ENCODE results near the gene ZFHX3.

DNA sequence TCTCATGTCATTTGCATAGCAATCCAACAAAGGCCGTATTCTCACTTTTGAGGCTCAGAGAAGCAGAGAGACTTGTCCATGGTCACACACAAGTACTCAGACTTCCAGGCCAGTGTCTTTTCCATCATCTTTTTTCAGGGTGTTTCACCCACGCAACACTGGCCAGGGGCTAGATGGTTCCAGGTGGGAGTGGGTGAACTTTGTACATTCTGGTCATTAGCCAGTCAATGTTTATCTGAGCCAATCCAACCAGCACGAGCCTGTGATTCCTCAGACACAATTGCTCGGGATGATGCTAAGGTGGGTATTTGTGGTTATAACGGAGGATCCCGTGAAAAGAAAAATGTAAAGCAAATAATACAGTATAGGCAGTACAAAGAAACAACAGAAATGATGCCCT lies 56.3 kb downstream of the ZFHX3 start:
- TF ChIP-seq, protein P1, sequence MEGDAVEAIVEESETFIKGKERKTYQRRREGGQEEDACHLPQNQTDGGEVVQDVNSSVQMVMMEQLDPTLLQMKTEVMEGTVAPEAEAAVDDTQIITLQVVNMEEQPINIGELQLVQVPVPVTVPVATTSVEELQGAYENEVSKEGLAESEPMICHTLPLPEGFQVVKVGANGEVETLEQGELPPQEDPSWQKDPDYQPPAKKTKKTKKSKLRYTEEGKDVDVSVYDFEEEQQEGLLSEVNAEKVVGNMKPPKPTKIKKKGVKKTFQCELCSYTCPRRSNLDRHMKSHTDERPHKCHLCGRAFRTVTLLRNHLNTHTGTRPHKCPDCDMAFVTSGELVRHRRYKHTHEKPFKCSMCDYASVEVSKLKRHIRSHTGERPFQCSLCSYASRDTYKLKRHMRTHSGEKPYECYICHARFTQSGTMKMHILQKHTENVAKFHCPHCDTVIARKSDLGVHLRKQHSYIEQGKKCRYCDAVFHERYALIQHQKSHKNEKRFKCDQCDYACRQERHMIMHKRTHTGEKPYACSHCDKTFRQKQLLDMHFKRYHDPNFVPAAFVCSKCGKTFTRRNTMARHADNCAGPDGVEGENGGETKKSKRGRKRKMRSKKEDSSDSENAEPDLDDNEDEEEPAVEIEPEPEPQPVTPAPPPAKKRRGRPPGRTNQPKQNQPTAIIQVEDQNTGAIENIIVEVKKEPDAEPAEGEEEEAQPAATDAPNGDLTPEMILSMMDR (IDR thresholded peaks at IDR 0.05; ENCODE audit: low read depth, low read length): no peak
- TF ChIP-seq EZH2phosphoT487 (IDR thresholded peaks at IDR 0.05; ENCODE audit: low read depth): no peak
